Endothelial cell of umbilical vein (primary cell): Measurements from ENCODE around the gene PPM1H. TPM values are rescaled to one million over a fixed set of nuclear protein-coding genes. Genes with fewer than 3 reads are reported as not detected.

Source experiments
- BruUV-seq: library from RNA; stranded (reverse); fragments of 400-500 nt; replicated peaks from 2 replicates; lab custom pipeline; 2021; lab: Mats Ljungman, UMichigan
- CTCF ChIA-PET: fragments of 300-600, 350-600 bp; sonication (Branson Sonifier 250); formaldehyde crosslinking; loops from one replicate; lab custom pipeline; 2021; ENCODE audit warnings: antibody characterized with exemption, inconsistent platforms; lab: Charles Lee
- POLR2A ChIA-PET: fragments of 300-600, 350-600 bp; sonication (Branson Sonifier 250); formaldehyde crosslinking; loops from one replicate; lab custom pipeline; 2021; ENCODE audit warnings: antibody characterized with exemption, inconsistent platforms; lab: Charles Lee
- DNase-seq: peaks from one replicate; pipeline ENCODE4 v3.0.0-alpha.2; 2011; ENCODE audit warnings: low read depth, low spot score
- FAIRE-seq: peaks from 2 replicates; lab custom pipeline; 2011; peaks lifted over from hg19 to GRCh38; lab: Jason Lieb, UNC
- H2AFZ ChIP-seq: 2 replicates; pipeline ENCODE4 v1.6.0; 2012; ENCODE audit warnings: low read depth, low read length, control low read depth, inconsistent platforms
- H3K27ac ChIP-seq: 2 replicates; pipeline ENCODE4 v1.5.1; 2011; ENCODE audit warnings: low read depth, mild to moderate bottlenecking, control low read depth, low read length, moderate library complexity; ENCODE audit not compliant: insufficient read depth
- H3K27me3 ChIP-seq, 2 experiments: 2 replicates each; pipeline versions ENCODE4 v1.6.0 to v1.6.1; 2011; ENCODE audit warnings: low read length in 2 of 2, mixed read lengths in 1 of 2; ENCODE audit not compliant: control insufficient read depth in 2 of 2, insufficient read depth in 2 of 2
- H3K36me3 ChIP-seq, 2 experiments: 2 replicates in 1 of 2; 3 replicates in 1 of 2; pipeline ENCODE4 v1.5.1; 2011; ENCODE audit warnings: low read length in 2 of 2, mild to moderate bottlenecking in 1 of 2, moderate library complexity in 1 of 2; ENCODE audit not compliant: control insufficient read depth in 2 of 2, insufficient read depth in 2 of 2; ENCODE audit errors: extremely low read depth in 1 of 2
- H3K4me1 ChIP-seq: 3 replicates; pipeline ENCODE4 v1.5.1; 2011; ENCODE audit warnings: mild to moderate bottlenecking, low read length; ENCODE audit not compliant: control insufficient read depth, insufficient read depth; ENCODE audit errors: extremely low read depth
- H3K4me2 ChIP-seq: 2 replicates; pipeline ENCODE4 v1.6.1; 2011; ENCODE audit warnings: low read length, control low read depth, mixed read lengths; ENCODE audit not compliant: insufficient read depth
- H3K4me3 ChIP-seq, 3 experiments: fragments of 200-600 bp in 1 of 3; sonication (generic), shearing (Covaris generic) in 1 of 3; replicated peaks in 1 of 3; 2 replicates each; pipeline ENCODE4 v1.5.1; 2011 to 2016; ENCODE audit warnings: control low read depth in 3 of 3, low read length in 3 of 3, mild to moderate bottlenecking in 2 of 3, inconsistent platforms in 1 of 3, low read depth in 1 of 3, moderate library complexity in 1 of 3; ENCODE audit not compliant: insufficient read depth in 1 of 3
- H3K79me2 ChIP-seq: 2 replicates; pipeline ENCODE4 v1.6.0; 2012; ENCODE audit warnings: low read length, inconsistent platforms; ENCODE audit not compliant: control insufficient read depth, insufficient read depth
- H3K9ac ChIP-seq: replicated peaks from 2 replicates; pipeline ENCODE3; 2011; ENCODE audit warnings: low read length, control low read depth; ENCODE audit not compliant: insufficient read depth; ENCODE audit errors: extremely low read depth
- H3K9me1 ChIP-seq: replicated peaks from 3 replicates; pipeline ENCODE4 v1.6.0; 2011; ENCODE audit warnings: mild to moderate bottlenecking, low read length; ENCODE audit not compliant: control insufficient read depth, insufficient read depth; ENCODE audit errors: extremely low read depth
- H3K9me3 ChIP-seq: replicated peaks from 2 replicates; pipeline ENCODE4 v1.5.1; 2012; ENCODE audit warnings: low read length, inconsistent platforms; ENCODE audit not compliant: control insufficient read depth, insufficient read depth
- H4K20me1 ChIP-seq: replicated peaks from 2 replicates; pipeline ENCODE3; 2011; ENCODE audit warnings: mild to moderate bottlenecking, low read length; ENCODE audit not compliant: control insufficient read depth, insufficient read depth; ENCODE audit errors: extremely low read depth
- EZH2 ChIP-seq: IDR thresholded peaks from 2 replicates; pipeline ENCODE4 v1.6.1; 2012; ENCODE audit warnings: borderline replicate concordance, low read depth, mild to moderate bottlenecking, moderate library complexity, low read length, inconsistent platforms; ENCODE audit not compliant: severe bottlenecking
- FOS ChIP-seq: IDR thresholded peaks from 2 replicates; pipeline ENCODE4 v1.6.1; 2011; ENCODE audit warnings: mild to moderate bottlenecking, low read length, moderate library complexity, borderline replicate concordance; ENCODE audit not compliant: insufficient read depth
- GATA2 ChIP-seq: IDR thresholded peaks from 2 replicates; pipeline ENCODE4 v1.7.0; 2011; ENCODE audit warnings: low read depth, mild to moderate bottlenecking, moderate library complexity, mixed read lengths, low read length; ENCODE audit not compliant: insufficient read length, insufficient read depth
- JUN ChIP-seq: IDR thresholded peaks from 2 replicates; pipeline ENCODE4 v1.6.1; 2011; ENCODE audit warnings: borderline replicate concordance, low read depth; ENCODE audit not compliant: insufficient read length, insufficient read depth
- MYC ChIP-seq: IDR thresholded peaks from one replicate; pipeline ENCODE4 v1.6.1; 2011; ENCODE audit warnings: mild to moderate bottlenecking, low read depth, low read length
- POLR2A ChIP-seq: IDR thresholded peaks from 2 replicates; pipeline ENCODE4 v1.6.1; 2012; ENCODE audit warnings: low read depth, mild to moderate bottlenecking, control low read depth, low read length
- POLR2AphosphoS5 ChIP-seq: IDR thresholded peaks from 2 replicates; pipeline ENCODE4 v1.6.1; 2012; ENCODE audit warnings: low read depth, mild to moderate bottlenecking, control low read depth, low read length, moderate library complexity; ENCODE audit not compliant: insufficient read depth
- dilution Hi-C: fragments of 300-500 bp; cut with MboI; formaldehyde crosslinking; loops from one replicate; pipeline ENCODE4 v1.15.0; 2019; ENCODE audit warnings: low sequenced_read_pairs; ENCODE audit not compliant: extremely low pct_ligation_motif_present
- intact Hi-C: fragments of 100-400 bp; cut with micrococcal nuclease; formaldehyde crosslinking; loops from one replicate; pipeline ENCODE4 v1.10.0; 2022
- polyA plus RNA-seq, 4 experiments: library from polyadenylated mRNA; depleted of rRNA in 3 of 4; stranded (reverse) in 3 of 4; unstranded in 1 of 4; fragments of >200 nt; gene quantifications; 2 replicates each; pipeline versions ENCODE4 v1.2.1 to v1.2.3, GENCODE V29; 2011 to 2012; ENCODE audit warnings: missing spikeins in 1 of 4
- total RNA-seq: library from RNA; stranded (reverse); gene quantifications from 2 replicates; pipeline ENCODE4 v1.2.3, GENCODE V29; 2021
- TF ChIP-seq, protein P1 (sequence below): IDR thresholded peaks from 2 replicates; pipeline ENCODE4 v1.6.1; 2011; ENCODE audit not compliant: insufficient read depth, insufficient read length
- TF ChIP-seq, protein P2 (sequence below), 2 donors: IDR thresholded peaks; 1 replicate in 1 of 2; 2 replicates in 1 of 2; pipeline ENCODE4 v1.5.1; 2011; ENCODE audit warnings: low read length in 2 of 2, mild to moderate bottlenecking in 2 of 2, moderate library complexity in 2 of 2, control low read depth in 1 of 2, inconsistent platforms in 1 of 2, low read depth in 1 of 2; ENCODE audit not compliant: insufficient read depth in 1 of 2; ENCODE audit errors: extremely low read depth in 1 of 2

Gene PPM1H
- total and polyA plus RNA-seq, 2 donors (not counting 3 experiments of a cell fraction or from before 2014, with no cell fraction given), result 1.0 to 7.2 TPM

DNA sequence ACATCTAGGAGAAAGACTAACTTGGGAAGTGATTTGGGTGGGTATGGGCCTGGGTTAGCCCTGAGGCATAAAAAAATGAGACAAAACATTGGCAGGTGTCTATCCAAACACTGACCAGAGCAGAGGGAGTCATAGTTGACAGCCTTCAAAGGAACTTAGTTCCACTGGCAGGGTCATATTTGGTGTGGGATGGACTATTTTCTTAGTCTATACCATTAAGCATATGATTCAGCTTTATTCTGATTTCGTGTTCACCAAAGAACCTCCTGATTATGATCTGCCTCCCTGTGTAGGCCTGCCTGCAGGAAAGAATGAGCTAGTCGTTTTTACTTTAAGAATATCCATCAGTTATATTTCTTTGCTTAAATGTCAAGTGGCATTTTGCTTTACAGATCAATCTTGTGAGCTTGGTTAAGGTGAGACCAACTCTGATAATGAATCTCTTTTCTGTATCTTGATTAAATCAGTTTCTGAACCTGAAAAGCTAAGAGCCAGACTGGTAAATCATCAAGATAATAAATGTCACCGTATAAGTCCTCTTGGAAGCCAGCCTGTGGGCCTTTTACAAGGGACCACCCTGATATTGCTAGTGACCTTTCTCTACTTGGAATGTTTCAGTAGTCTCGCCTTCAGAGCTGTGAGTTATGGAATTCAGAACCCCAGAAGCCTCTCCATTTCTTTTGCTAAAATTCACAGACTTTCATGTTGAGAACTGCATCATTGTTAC, 285.4 kb downstream of the PPM1H start:
- no peak overlapping the region for H3K27ac ChIP-seq

More for the DNA sequence above, 285.4 kb downstream of the PPM1H start:
- POLR2A ChIA-PET, result no interaction called here
- dilution Hi-C loops (no loop called here), intact Hi-C loops (no loop called here)
- CTCF ChIA-PET, result interaction anchor here (0.8 to 1.6 kb wide), 5 partner anchors 9 to 148 kb away, joined by 3 to 5 read pairs (median 3); no protein-coding TSS in a partner anchor
- no peaks in the 10 kb centered on the region for H4K20me1 ChIP-seq
- H3K9me3 ChIP-seq, result no peaks in the 10 kb centered on the region
- DNase-seq (no peak), FAIRE-seq (no peak)
- H3K9ac ChIP-seq, result no peak overlapping the region
- H3K9me1 ChIP-seq, result no peaks in the 10 kb centered on the region
- H3K79me2 ChIP-seq, result no peaks in the 10 kb centered on the region
- H3K4me1 ChIP-seq, result no peaks in the 10 kb centered on the region
- no TSS peak for BruUV-seq
- no peaks in the 10 kb centered on the region for H3K36me3 ChIP-seq
- no peak overlapping the region for H3K4me2 ChIP-seq
- TF ChIP-seq JUN (no peak), MYC (no peak), POLR2A (no peak), GATA2 (no peak), EZH2 (no peak), FOS (no peak), POLR2AphosphoS5 (no peak)
- TF ChIP-seq, protein P1, sequence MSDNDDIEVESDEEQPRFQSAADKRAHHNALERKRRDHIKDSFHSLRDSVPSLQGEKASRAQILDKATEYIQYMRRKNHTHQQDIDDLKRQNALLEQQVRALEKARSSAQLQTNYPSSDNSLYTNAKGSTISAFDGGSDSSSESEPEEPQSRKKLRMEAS, result no peak
- TF ChIP-seq, protein P2, sequence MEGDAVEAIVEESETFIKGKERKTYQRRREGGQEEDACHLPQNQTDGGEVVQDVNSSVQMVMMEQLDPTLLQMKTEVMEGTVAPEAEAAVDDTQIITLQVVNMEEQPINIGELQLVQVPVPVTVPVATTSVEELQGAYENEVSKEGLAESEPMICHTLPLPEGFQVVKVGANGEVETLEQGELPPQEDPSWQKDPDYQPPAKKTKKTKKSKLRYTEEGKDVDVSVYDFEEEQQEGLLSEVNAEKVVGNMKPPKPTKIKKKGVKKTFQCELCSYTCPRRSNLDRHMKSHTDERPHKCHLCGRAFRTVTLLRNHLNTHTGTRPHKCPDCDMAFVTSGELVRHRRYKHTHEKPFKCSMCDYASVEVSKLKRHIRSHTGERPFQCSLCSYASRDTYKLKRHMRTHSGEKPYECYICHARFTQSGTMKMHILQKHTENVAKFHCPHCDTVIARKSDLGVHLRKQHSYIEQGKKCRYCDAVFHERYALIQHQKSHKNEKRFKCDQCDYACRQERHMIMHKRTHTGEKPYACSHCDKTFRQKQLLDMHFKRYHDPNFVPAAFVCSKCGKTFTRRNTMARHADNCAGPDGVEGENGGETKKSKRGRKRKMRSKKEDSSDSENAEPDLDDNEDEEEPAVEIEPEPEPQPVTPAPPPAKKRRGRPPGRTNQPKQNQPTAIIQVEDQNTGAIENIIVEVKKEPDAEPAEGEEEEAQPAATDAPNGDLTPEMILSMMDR (IDR thresholded peaks at IDR 0.05; ENCODE audit: extremely low read depth in 1 of 2, insufficient read depth in 1 of 2, low read depth in 1 of 2, low read length in 2 of 2), result no peak
- H3K27me3 ChIP-seq, result no peaks in the 10 kb centered on the region
- H3K4me3 ChIP-seq, result no peak overlapping the region
- no peak overlapping the region for H2AFZ ChIP-seq
